Small intestine (tissue), 7 donors: Measurements from ENCODE around the gene OVOL3. TPM values are rescaled to one million over a fixed set of nuclear protein-coding genes. Genes with fewer than 3 reads are reported as not detected.

Experiments
- DNase-seq, 2 donors: peaks; one replicate each; pipeline versions ENCODE4 v3.0.0 to v3.0.0-alpha.2; 2013
- FAIRE-seq: peaks from 2 replicates; lab custom pipeline; 2012; peaks lifted over from hg19 to GRCh38; lab: Jason Lieb, UNC
- H3K27ac ChIP-seq, 3 donors: one replicate each; pipeline ENCODE4 v1.5.1; 2013; ENCODE audit warnings: low read length in 2 of 3, mild to moderate bottlenecking in 2 of 3, control low read depth in 1 of 3, inconsistent platforms in 1 of 3, low read depth in 1 of 3, moderate library complexity in 1 of 3
- H3K27me3 ChIP-seq, 3 donors: one replicate each; pipeline ENCODE4 v1.6.1; 2013; ENCODE audit warnings: low read length in 3 of 3, inconsistent platforms in 1 of 3; ENCODE audit not compliant: control insufficient read depth in 3 of 3, insufficient read depth in 3 of 3
- H3K36me3 ChIP-seq, 3 donors: one replicate each; pipeline ENCODE4 v1.6.1; 2013; ENCODE audit warnings: low read length in 3 of 3, inconsistent platforms in 1 of 3, low read depth in 1 of 3, mild to moderate bottlenecking in 1 of 3, moderate library complexity in 1 of 3; ENCODE audit not compliant: control insufficient read depth in 3 of 3, insufficient read depth in 2 of 3
- H3K4me1 ChIP-seq, 3 donors: one replicate each; pipeline ENCODE4 v1.6.1; 2013; ENCODE audit warnings: low read length in 2 of 3, inconsistent platforms in 1 of 3, low read depth in 1 of 3, mild to moderate bottlenecking in 1 of 3, moderate library complexity in 1 of 3; ENCODE audit not compliant: control insufficient read depth in 3 of 3, insufficient read depth in 2 of 3
- H3K4me3 ChIP-seq, 3 donors: one replicate each; pipeline ENCODE4 v1.5.1; 2013; ENCODE audit warnings: low read length in 3 of 3, control low read depth in 1 of 3, inconsistent platforms in 1 of 3, low read depth in 1 of 3, mild to moderate bottlenecking in 1 of 3, moderate library complexity in 1 of 3
- H3K9me3 ChIP-seq, 2 donors: one replicate each; pipeline ENCODE4 v1.6.1; 2013; ENCODE audit warnings: low read depth in 1 of 2, low read length in 1 of 2; ENCODE audit not compliant: control insufficient read depth in 2 of 2, insufficient read depth in 1 of 2
- WGBS, 3 donors: extraction: QIAGEN DNeasy Blood & Tissue Kit; methylation state at CpG; one replicate each; pipeline ENCODE4 v1.1.7; 2013; 5-methylcytosine and 5-hydroxymethylcytosine counted together
- polyA plus RNA-seq, 4 donors: library from polyadenylated mRNA; stranded (reverse) in 3 of 4; unstranded in 1 of 4; fragments of 200-250 nt in 3 of 4; fragments of 120-200 nt in 1 of 4; gene quantifications; one replicate each; pipeline versions ENCODE4 v1.2.1 to v1.2.3, GENCODE V29; 2013
- donor health status: healthy with polysubstance abuse.
- donor health status: control.
- donor health status: control.
- donor health status: Bipolar disorder and iron deficiency.
- donor health status: healthy.

OVOL3 gene
- polyA plus RNA-seq, 4 donors: not detected

GRCh38 chr19:36092566-36092965 lies 18.4 kb upstream of the OVOL3 start:
- Histone ChIP-seq H3K4me1 (no peaks in the 10 kb centered on the region), H3K4me3 (no peak overlapping the region), H3K27me3 (no peaks in the 10 kb centered on the region), H3K36me3 (peaks cover 0 to 40% (median 0%) of the 10 kb centered on the region in 3 donors), H3K9me3 (no peaks in the 10 kb centered on the region), H3K27ac (no peak overlapping the region)
- DNase-seq: no peak
- WGBS, 3 donors: 93 to 97% (median 95%) methylated on average over 6 to 7 of the region's 7 CpGs
- FAIRE-seq: no peak

- H3K4me1 ChIP-seq: no peaks in the 10 kb centered on the region
- H3K27ac ChIP-seq: no peak overlapping the region
- WGBS, 3 donors: 84 to 86% (median 85%) methylated on average over 5 of the region's 5 CpGs
- no peak for FAIRE-seq
- H3K27me3 ChIP-seq: no peaks in the 10 kb centered on the region
- no peak overlapping the region for H3K4me3 ChIP-seq
- peaks cover 0 to 40% (median 0%) of the 10 kb centered on the region in 3 donors for H3K36me3 ChIP-seq
- H3K9me3 ChIP-seq: no peaks in the 10 kb centered on the region
- DNase-seq: no peak
Measured at GRCh38 chr19:36093146-36093662, 17.7 kb upstream of the OVOL3 start.

DNA sequence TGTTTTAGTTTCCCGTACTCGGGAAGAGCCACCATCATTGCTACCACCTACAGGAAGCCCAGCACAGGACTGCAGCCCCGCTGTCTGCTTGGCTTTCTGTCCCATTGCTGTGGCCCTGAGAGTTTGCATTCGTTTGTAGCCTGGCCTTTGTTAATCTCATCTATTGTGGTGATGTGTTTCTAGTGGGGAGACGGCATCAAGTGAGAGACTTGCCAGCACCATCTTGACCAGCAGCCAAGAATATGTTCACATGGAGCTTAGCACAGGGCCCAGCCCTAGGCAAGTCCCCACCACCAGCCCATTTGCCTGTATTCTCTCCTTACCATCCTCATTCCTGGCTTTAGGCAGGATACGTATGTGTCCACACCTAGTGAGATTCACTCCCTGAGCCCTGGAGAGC lies 17.3 kb upstream of the OVOL3 start:
- no peak for DNase-seq
- Histone ChIP-seq H3K27ac (no peak overlapping the region), H3K9me3 (no peaks in the 10 kb centered on the region), H3K4me1 (no peaks in the 10 kb centered on the region), H3K36me3 (peaks cover 0 to 35% (median 0%) of the 10 kb centered on the region in 3 donors), H3K4me3 (no peak overlapping the region), H3K27me3 (no peaks in the 10 kb centered on the region)
- WGBS, 3 donors: 64 to 91% (median 73%) methylated on average over 6 of the region's 6 CpGs
- FAIRE-seq: no peak

GRCh38 chr19:36097036-36097435 lies 13.9 kb upstream of the OVOL3 start:
- H3K4me1 ChIP-seq: no peaks in the 10 kb centered on the region
- no peak overlapping the region for H3K27ac ChIP-seq
- no peaks in the 10 kb centered on the region for H3K9me3 ChIP-seq
- WGBS, 3 donors: 93 to 97% (median 95%) methylated on average over 6 of the region's 6 CpGs
- H3K27me3 ChIP-seq: no peaks in the 10 kb centered on the region
- DNase-seq (no peak), FAIRE-seq (no peak)
- no peak overlapping the region for H3K4me3 ChIP-seq
- H3K36me3 ChIP-seq: peaks cover 0 to 34% (median 2%) of the 10 kb centered on the region in 3 donors

- Histone ChIP-seq H3K4me1 (no peaks in the 10 kb centered on the region), H3K27me3 (no peaks in the 10 kb centered on the region), H3K9me3 (no peaks in the 10 kb centered on the region), H3K4me3 (no peak overlapping the region), H3K27ac (no peak overlapping the region), H3K36me3 (peaks cover 0 to 39% (median 4%) of the 10 kb centered on the region in 3 donors)
- no peak for FAIRE-seq
- DNase-seq: no peak
- WGBS, 3 donors: 90 to 95% (median 90%) methylated on average over 18 to 19 of the region's 19 CpGs
Measured at GRCh38 chr19:36099166-36099785, 11.7 kb upstream of the OVOL3 start.

GRCh38 chr19:36100476-36100875 lies 10.5 kb upstream of the OVOL3 start:
- no peak overlapping the region for H3K4me3 ChIP-seq
- no peaks in the 10 kb centered on the region for H3K9me3 ChIP-seq
- no peak overlapping the region for H3K27ac ChIP-seq
- DNase-seq (no peak), FAIRE-seq (no peak)
- peaks cover 0 to 48% (median 4%) of the 10 kb centered on the region in 3 donors for H3K36me3 ChIP-seq
- H3K27me3 ChIP-seq: no peaks in the 10 kb centered on the region
- WGBS, 3 donors: 84 to 92% (median 85%) methylated on average over 5 of the region's 5 CpGs
- H3K4me1 ChIP-seq: no peaks in the 10 kb centered on the region

DNA sequence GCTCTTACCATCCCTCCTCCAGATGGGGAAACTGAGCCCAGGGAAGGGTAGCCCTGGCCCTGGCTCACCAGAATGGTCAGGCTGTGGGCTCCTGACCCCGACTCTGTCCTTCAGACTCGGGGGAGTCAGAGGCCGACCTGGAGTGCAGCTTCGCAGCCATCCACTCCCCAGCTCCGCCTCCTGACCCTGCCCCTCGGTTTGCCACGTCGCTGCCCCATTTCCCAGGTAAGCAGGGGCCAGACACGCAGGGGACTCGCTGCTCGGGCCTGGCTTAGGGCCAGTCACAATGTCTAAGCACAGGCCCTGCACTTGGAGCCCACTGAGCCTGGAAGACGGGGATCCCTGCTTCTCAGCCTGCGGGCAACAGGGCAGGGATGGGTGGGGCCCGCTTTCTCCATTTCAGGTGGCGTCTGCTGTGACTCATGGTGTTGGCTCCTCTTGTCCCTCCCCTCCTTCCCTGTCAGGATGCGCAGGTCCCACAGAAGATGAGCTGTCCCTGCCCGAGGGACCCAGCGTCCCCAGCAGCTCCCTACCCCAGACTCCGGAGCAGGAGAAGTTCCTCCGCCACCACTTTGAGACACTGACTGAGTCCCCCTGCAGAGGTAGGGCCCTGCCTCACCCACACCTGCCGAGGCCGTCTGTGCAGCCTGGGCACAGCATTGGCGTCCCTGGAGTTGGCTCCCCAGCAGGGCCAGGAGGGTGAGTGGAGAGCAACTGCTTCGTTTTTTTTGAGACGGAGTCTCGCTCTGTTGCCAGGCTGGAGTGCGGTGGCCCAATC lies 9.2 kb upstream of the OVOL3 start:
- no peak for FAIRE-seq
- Histone ChIP-seq H3K9me3 (no peaks in the 10 kb centered on the region), H3K4me3 (no peak overlapping the region), H3K4me1 (no peaks in the 10 kb centered on the region), H3K36me3 (peaks cover 0 to 58% (median 4%) of the 10 kb centered on the region in 3 donors), H3K27ac (no peak overlapping the region), H3K27me3 (no peaks in the 10 kb centered on the region)
- 91 to 95% (median 94%) methylated on average over 25 to 27 of the region's 27 CpGs for WGBS, 3 donors
- no peak for DNase-seq

GRCh38 chr19:36103040-36103626 lies 7.8 kb upstream of the OVOL3 start:
- Histone ChIP-seq H3K9me3 (no peaks in the 10 kb centered on the region), H3K4me3 (no peak overlapping the region), H3K36me3 (peaks cover 0 to 63% (median 4%) of the 10 kb centered on the region in 3 donors), H3K4me1 (no peaks in the 10 kb centered on the region), H3K27me3 (no peaks in the 10 kb centered on the region), H3K27ac (no peak overlapping the region)
- FAIRE-seq: no peak
- WGBS, 3 donors: 93 to 96% (median 94%) methylated on average over 19 to 24 of the region's 24 CpGs
- DNase-seq: no peak
